Tibial nerve (tissue), 4 donors: ENCODE results near the gene DKK2.

ENCODE experiments used
- EP300 ChIP-seq, 2 donors: sonication (generic); formaldehyde crosslinking; IDR thresholded peaks; one replicate each; pipeline ENCODE4 v1.6.1; 2017; ENCODE audit warnings: antibody characterized with exemption in 2 of 2, mild to moderate bottlenecking in 1 of 2
- POLR2A ChIP-seq, 2 donors: fragments of 450-650 bp; IDR thresholded peaks; one replicate each; pipeline ENCODE4 v1.6.1; 2017; ENCODE audit warnings: antibody characterized with exemption in 2 of 2, mild to moderate bottlenecking in 2 of 2, moderate library complexity in 2 of 2
- TF ChIP-seq, protein P1 (sequence below), 5 experiments: fragments of 200-600 bp in 3 of 5; fragments of 450-650 bp in 2 of 5; sonication (generic) in 3 of 5; IDR thresholded peaks; one replicate each; pipeline ENCODE4 v1.5.1; 2016 to 2019; ENCODE audit warnings: antibody characterized with exemption in 5 of 5, mild to moderate bottlenecking in 3 of 5, moderate library complexity in 2 of 5

DNA sequence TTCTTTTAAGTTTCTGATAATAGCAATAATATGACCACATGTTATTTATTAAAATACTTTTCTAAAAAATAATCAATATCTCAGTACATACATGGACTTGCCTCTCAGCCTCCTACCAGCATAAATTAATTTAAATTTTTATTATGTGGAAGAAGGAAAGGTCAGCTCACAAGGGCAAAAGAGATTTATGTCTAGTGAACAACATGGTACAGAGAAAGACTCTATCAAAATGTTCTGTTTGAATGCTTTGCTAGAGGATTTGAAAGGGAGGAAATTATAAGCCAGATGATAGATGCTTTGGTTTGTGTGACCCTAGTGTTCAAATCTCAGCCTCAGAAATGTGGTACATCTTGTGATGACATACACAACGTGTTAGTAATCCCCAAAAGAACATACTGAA is 94.3 kb downstream of the DKK2 start:
- TF ChIP-seq POLR2A (IDR thresholded peaks at IDR 0.05) = no peak
- TF ChIP-seq, protein P1, sequence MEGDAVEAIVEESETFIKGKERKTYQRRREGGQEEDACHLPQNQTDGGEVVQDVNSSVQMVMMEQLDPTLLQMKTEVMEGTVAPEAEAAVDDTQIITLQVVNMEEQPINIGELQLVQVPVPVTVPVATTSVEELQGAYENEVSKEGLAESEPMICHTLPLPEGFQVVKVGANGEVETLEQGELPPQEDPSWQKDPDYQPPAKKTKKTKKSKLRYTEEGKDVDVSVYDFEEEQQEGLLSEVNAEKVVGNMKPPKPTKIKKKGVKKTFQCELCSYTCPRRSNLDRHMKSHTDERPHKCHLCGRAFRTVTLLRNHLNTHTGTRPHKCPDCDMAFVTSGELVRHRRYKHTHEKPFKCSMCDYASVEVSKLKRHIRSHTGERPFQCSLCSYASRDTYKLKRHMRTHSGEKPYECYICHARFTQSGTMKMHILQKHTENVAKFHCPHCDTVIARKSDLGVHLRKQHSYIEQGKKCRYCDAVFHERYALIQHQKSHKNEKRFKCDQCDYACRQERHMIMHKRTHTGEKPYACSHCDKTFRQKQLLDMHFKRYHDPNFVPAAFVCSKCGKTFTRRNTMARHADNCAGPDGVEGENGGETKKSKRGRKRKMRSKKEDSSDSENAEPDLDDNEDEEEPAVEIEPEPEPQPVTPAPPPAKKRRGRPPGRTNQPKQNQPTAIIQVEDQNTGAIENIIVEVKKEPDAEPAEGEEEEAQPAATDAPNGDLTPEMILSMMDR (IDR thresholded peaks at IDR 0.05) = no peak
- TF ChIP-seq EP300 (IDR thresholded peaks at IDR 0.05) = no peak
